Measurements from ENCODE around the gene TP63. TPM values are rescaled to one million over a fixed set of nuclear protein-coding genes. Genes with fewer than 3 reads are reported as not detected.

Gene TP63
- total RNA-seq, 1 donor from 2014 or later: not detected

DNA sequence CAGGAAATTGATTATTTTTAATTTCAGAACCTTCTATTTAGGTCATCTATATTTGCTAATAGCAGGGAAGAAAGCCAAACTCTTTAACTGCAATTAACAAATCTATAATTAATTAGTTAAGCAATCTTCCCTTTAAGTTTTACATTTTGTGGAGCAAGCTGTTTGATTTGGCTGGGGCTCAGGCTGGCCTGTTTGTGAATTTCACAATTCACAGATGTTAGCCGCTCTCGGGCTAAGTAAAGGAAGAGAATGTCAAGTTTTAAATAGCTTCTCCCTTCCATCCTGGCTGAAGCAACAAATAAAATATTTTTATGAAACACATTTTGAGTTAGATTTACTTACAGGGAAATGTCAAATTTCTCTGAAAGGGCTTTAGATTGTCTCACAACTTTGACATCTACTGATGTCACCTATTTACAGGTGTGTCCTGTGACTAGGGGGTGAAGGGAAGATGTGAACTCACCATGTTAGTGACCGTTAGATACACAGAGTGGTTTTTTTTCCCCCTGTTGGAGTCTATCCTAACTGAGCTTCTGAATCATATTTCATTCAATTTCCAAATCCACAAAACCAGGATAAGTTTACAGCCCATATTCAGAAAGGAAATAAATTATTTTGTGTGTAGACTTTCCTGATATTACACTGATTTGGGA is 1.3 kb upstream of the TP63 start:
- no peaks in the 10 kb centered on the region for H3K27me3 ChIP-seq
- peaks cover 0 to 10% of the 10 kb centered on the region in 2 donors for H3K4me1 ChIP-seq
- H3K4me3 ChIP-seq: no peak overlapping the region
- H3K9me3 ChIP-seq: no peaks in the 10 kb centered on the region
- intact Hi-C loops (cut with DNase I): no loop called here
- H3K27ac ChIP-seq: no peak overlapping the region
- TF ChIP-seq, protein P1, sequence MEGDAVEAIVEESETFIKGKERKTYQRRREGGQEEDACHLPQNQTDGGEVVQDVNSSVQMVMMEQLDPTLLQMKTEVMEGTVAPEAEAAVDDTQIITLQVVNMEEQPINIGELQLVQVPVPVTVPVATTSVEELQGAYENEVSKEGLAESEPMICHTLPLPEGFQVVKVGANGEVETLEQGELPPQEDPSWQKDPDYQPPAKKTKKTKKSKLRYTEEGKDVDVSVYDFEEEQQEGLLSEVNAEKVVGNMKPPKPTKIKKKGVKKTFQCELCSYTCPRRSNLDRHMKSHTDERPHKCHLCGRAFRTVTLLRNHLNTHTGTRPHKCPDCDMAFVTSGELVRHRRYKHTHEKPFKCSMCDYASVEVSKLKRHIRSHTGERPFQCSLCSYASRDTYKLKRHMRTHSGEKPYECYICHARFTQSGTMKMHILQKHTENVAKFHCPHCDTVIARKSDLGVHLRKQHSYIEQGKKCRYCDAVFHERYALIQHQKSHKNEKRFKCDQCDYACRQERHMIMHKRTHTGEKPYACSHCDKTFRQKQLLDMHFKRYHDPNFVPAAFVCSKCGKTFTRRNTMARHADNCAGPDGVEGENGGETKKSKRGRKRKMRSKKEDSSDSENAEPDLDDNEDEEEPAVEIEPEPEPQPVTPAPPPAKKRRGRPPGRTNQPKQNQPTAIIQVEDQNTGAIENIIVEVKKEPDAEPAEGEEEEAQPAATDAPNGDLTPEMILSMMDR (IDR thresholded peaks at IDR 0.05): no peak
- no peak for DNase-seq (ENCODE audit: low spot score in 2 of 2)
- H3K36me3 ChIP-seq: no peaks in the 10 kb centered on the region

DNA sequence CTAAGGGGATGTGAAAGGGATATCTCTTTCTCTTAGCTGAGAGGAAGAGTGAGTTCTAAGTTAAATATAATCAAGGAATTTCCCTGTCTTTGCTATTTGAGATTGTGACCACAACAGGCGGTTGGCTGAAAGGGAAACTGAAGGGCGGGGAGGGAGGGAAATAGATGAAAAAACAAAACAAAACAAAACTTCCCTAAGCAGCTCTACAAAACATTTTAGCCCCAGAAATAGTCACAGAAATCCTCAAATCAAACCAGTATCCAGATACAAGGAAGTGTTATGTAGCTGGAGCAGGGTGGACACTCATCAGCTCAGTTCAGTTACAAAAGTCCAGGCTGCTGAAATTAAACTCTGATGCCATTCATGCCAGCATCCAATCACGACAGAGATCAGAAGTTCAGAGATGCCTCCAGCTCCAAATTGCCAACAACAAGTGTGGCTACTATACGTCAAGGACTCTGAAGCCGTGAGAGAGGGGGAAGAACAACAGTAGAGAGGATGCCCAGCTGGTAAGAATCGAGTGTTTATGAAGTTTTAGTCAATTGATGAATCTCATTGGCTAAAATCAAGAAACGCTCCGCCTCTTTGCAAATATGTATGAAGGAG is 319 bp upstream of the TP63 start:
- Histone ChIP-seq H3K4me3 (no peak overlapping the region), H3K36me3 (no peaks in the 10 kb centered on the region), H3K27me3 (no peaks in the 10 kb centered on the region), H3K4me1 (peaks cover 0 to 10% of the 10 kb centered on the region in 2 donors), H3K9me3 (no peaks in the 10 kb centered on the region), H3K27ac (no peak overlapping the region)
- intact Hi-C loops (cut with DNase I): no loop called here
- TF ChIP-seq, protein P1 (IDR thresholded peaks at IDR 0.05): no peak
- DNase-seq (ENCODE audit: low spot score in 2 of 2): no peak

- Histone ChIP-seq H3K4me1 (peaks cover 0 to 10% of the 10 kb centered on the region in 2 donors), H3K27ac (no peak overlapping the region), H3K36me3 (no peaks in the 10 kb centered on the region), H3K27me3 (no peaks in the 10 kb centered on the region), H3K9me3 (no peaks in the 10 kb centered on the region), H3K4me3 (no peak overlapping the region)
- TF ChIP-seq, protein P1 (IDR thresholded peaks at IDR 0.05): no peak
- intact Hi-C loops (cut with DNase I): no loop called here
- no peak for DNase-seq (ENCODE audit: low spot score in 2 of 2)
Measured at GRCh38 chr3:189631409-189631808, 220 bp downstream of the TP63 start.

- TF ChIP-seq, protein P1 (IDR thresholded peaks at IDR 0.05): no peak
- H3K9me3 ChIP-seq: no peaks in the 10 kb centered on the region
- intact Hi-C loops (cut with DNase I): no loop called here
Measured at GRCh38 chr3:189632242-189632641, 1.1 kb downstream of the TP63 start.

DNA sequence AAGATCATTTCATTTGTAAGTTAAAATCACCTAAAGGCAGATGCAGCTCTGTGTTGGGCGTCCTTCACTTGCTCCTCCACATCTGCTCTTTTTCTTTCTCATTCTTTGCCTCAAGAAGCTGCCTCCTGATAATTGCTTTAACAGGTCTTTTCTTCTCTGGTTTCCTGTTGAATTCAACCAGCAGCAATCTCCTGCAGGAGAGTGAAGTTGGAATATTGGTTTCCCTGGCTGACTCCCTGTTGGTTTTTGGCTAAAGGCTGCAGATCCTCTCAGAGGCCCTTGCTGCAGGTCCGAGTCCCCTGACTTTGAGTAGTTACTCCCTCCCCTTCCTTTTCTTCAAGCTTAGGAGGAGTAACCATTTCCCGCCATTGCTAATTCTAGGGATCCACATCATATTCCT is 4.2 kb downstream of the TP63 start:
- DNase-seq (ENCODE audit: low spot score in 2 of 2): no peak
- no peak overlapping the region for H3K4me3 ChIP-seq
- no peaks in the 10 kb centered on the region for H3K9me3 ChIP-seq
- H3K4me1 ChIP-seq: peaks cover 0 to 4% of the 10 kb centered on the region in 2 donors
- H3K27me3 ChIP-seq: no peaks in the 10 kb centered on the region
- TF ChIP-seq, protein P1 (IDR thresholded peaks at IDR 0.05): no peak
- intact Hi-C loops (cut with DNase I): no loop called here
- H3K36me3 ChIP-seq: no peaks in the 10 kb centered on the region
- H3K27ac ChIP-seq: no peak overlapping the region

More at GRCh38 chr3:189632242-189632641, 1.1 kb downstream of the TP63 start:
- Histone ChIP-seq H3K4me3 (no peak overlapping the region), H3K27me3 (no peaks in the 10 kb centered on the region), H3K36me3 (no peaks in the 10 kb centered on the region), H3K27ac (no peak overlapping the region), H3K4me1 (peaks cover 0 to 10% of the 10 kb centered on the region in 2 donors)
- no peak for DNase-seq (ENCODE audit: low spot score in 2 of 2)

Data from ascending aorta (tissue), 2 donors.